ENCODE measurements around the gene KIRREL3.

The KIRREL3 gene

GRCh38 chr11:126495281-126496220 is 505.0 kb downstream of the KIRREL3 start:
- H3K9ac ChIP-seq (ENCODE audit: low read depth, low read length): no peak overlapping the region
- peaks cover 5% of the 10 kb centered on the region for H3K4me1 ChIP-seq (ENCODE audit: insufficient read depth, low read length)
- H3K36me3 ChIP-seq (ENCODE audit: insufficient read depth, low read length): no peaks in the 10 kb centered on the region
- H3K9me3 ChIP-seq (ENCODE audit: control insufficient read depth, insufficient read depth, low read length): no peaks in the 10 kb centered on the region

GRCh38 chr11:126494831-126495230 is 505.7 kb downstream of the KIRREL3 start:
- H3K36me3 ChIP-seq (ENCODE audit: insufficient read depth, low read length): no peaks in the 10 kb centered on the region
- no peak overlapping the region for H3K9ac ChIP-seq (ENCODE audit: low read depth, low read length)
- no peaks in the 10 kb centered on the region for H3K9me3 ChIP-seq (ENCODE audit: control insufficient read depth, insufficient read depth, low read length)
- peaks cover 5% of the 10 kb centered on the region for H3K4me1 ChIP-seq (ENCODE audit: insufficient read depth, low read length)

GRCh38 chr11:126492331-126493082 is 508.1 kb downstream of the KIRREL3 start:
- peaks cover 5% of the 10 kb centered on the region for H3K4me1 ChIP-seq (ENCODE audit: insufficient read depth, low read length)
- H3K9me3 ChIP-seq (ENCODE audit: control insufficient read depth, insufficient read depth, low read length): no peaks in the 10 kb centered on the region
- H3K36me3 ChIP-seq (ENCODE audit: insufficient read depth, low read length): no peaks in the 10 kb centered on the region
- no peak overlapping the region for H3K9ac ChIP-seq (ENCODE audit: low read depth, low read length)

- no peak overlapping the region for H3K9ac ChIP-seq (ENCODE audit: low read depth, low read length)
- no peaks in the 10 kb centered on the region for H3K9me3 ChIP-seq (ENCODE audit: control insufficient read depth, insufficient read depth, low read length)
- H3K36me3 ChIP-seq (ENCODE audit: insufficient read depth, low read length): no peaks in the 10 kb centered on the region
- H3K4me1 ChIP-seq (ENCODE audit: insufficient read depth, low read length): peaks cover 5% of the 10 kb centered on the region
These were observed 509.5 kb downstream of the KIRREL3 start for GRCh38 chr11:126491092-126491491.

- H3K9me3 ChIP-seq (ENCODE audit: control insufficient read depth, insufficient read depth, low read length): no peaks in the 10 kb centered on the region
- no peaks in the 10 kb centered on the region for H3K36me3 ChIP-seq (ENCODE audit: insufficient read depth, low read length)
- no peaks in the 10 kb centered on the region for H3K4me1 ChIP-seq (ENCODE audit: insufficient read depth, low read length)
- no peak overlapping the region for H3K9ac ChIP-seq (ENCODE audit: low read depth, low read length)
These were observed 510.5 kb downstream of the KIRREL3 start for GRCh38 chr11:126489836-126490660.

- no peak overlapping the region for H3K9ac ChIP-seq (ENCODE audit: low read depth, low read length)
- no peaks in the 10 kb centered on the region for H3K36me3 ChIP-seq (ENCODE audit: insufficient read depth, low read length)
- no peaks in the 10 kb centered on the region for H3K4me1 ChIP-seq (ENCODE audit: insufficient read depth, low read length)
- H3K9me3 ChIP-seq (ENCODE audit: control insufficient read depth, insufficient read depth, low read length): no peaks in the 10 kb centered on the region
These were observed 511.8 kb downstream of the KIRREL3 start for GRCh38 chr11:126488591-126489370.

GRCh38 chr11:126487711-126488110 is 512.9 kb downstream of the KIRREL3 start:
- H3K9ac ChIP-seq (ENCODE audit: low read depth, low read length): no peak overlapping the region
- no peaks in the 10 kb centered on the region for H3K9me3 ChIP-seq (ENCODE audit: control insufficient read depth, insufficient read depth, low read length)
- no peaks in the 10 kb centered on the region for H3K36me3 ChIP-seq (ENCODE audit: insufficient read depth, low read length)
- no peaks in the 10 kb centered on the region for H3K4me1 ChIP-seq (ENCODE audit: insufficient read depth, low read length)

- Histone ChIP-seq H3K4me1 (ENCODE audit: insufficient read depth, low read length) (no peaks in the 10 kb centered on the region), H3K9ac (ENCODE audit: low read depth, low read length) (no peak overlapping the region), H3K36me3 (ENCODE audit: insufficient read depth, low read length) (no peaks in the 10 kb centered on the region), H3K9me3 (ENCODE audit: control insufficient read depth, insufficient read depth, low read length) (no peaks in the 10 kb centered on the region)
These were observed 514.5 kb downstream of the KIRREL3 start for GRCh38 chr11:126485986-126486635.

GRCh38 chr11:126485021-126485792 is 515.4 kb downstream of the KIRREL3 start:
- H3K4me1 ChIP-seq (ENCODE audit: insufficient read depth, low read length): 0 out of 2 replicates have a peak, but pooled peaks cover 4% of the 10 kb centered on the region
- H3K9me3 ChIP-seq (ENCODE audit: control insufficient read depth, insufficient read depth, low read length): no peaks in the 10 kb centered on the region
- H3K36me3 ChIP-seq (ENCODE audit: insufficient read depth, low read length): no peaks in the 10 kb centered on the region
- no peak overlapping the region for H3K9ac ChIP-seq (ENCODE audit: low read depth, low read length)

GRCh38 chr11:126484266-126484665 is 516.3 kb downstream of the KIRREL3 start:
- Histone ChIP-seq H3K9me3 (ENCODE audit: control insufficient read depth, insufficient read depth, low read length) (no peaks in the 10 kb centered on the region), H3K9ac (ENCODE audit: low read depth, low read length) (no peak overlapping the region), H3K4me1 (ENCODE audit: insufficient read depth, low read length) (0 out of 2 replicates have a peak, but pooled peaks cover 4% of the 10 kb centered on the region), H3K36me3 (ENCODE audit: insufficient read depth, low read length) (no peaks in the 10 kb centered on the region)

- no peaks in the 10 kb centered on the region for H3K9me3 ChIP-seq (ENCODE audit: control insufficient read depth, insufficient read depth, low read length)
- H3K4me1 ChIP-seq (ENCODE audit: insufficient read depth, low read length): 0 out of 2 replicates have a peak, but pooled peaks cover 4% of the 10 kb centered on the region
- H3K36me3 ChIP-seq (ENCODE audit: insufficient read depth, low read length): no peaks in the 10 kb centered on the region
- no peak overlapping the region for H3K9ac ChIP-seq (ENCODE audit: low read depth, low read length)
These were observed 516.9 kb downstream of the KIRREL3 start for GRCh38 chr11:126483621-126484195.

- Histone ChIP-seq H3K4me1 (ENCODE audit: insufficient read depth, low read length) (0 out of 2 replicates have a peak, but pooled peaks cover 4% of the 10 kb centered on the region), H3K9me3 (ENCODE audit: control insufficient read depth, insufficient read depth, low read length) (no peaks in the 10 kb centered on the region), H3K9ac (ENCODE audit: low read depth, low read length) (no peak overlapping the region), H3K36me3 (ENCODE audit: insufficient read depth, low read length) (no peaks in the 10 kb centered on the region)
These were observed 517.9 kb downstream of the KIRREL3 start for GRCh38 chr11:126482586-126483108.
